HG03135 (cell line): Measurements from ENCODE around the gene TPCN2.
"Not testable (repeated sequence)": the region's sequence is repeated elsewhere in the genome, so short reads cannot be mapped to it uniquely, and the experiment has no call there.

ENCODE experiments used
- ATAC-seq: cut with Tn5 transposase; IDR thresholded peaks from one replicate; pipeline ENCODE4 v1.9.1; 2021; ENCODE audit warnings: mild to moderate bottlenecking, moderate library complexity; ENCODE audit not compliant: unreplicated experiment

TPCN2 gene

DNA sequence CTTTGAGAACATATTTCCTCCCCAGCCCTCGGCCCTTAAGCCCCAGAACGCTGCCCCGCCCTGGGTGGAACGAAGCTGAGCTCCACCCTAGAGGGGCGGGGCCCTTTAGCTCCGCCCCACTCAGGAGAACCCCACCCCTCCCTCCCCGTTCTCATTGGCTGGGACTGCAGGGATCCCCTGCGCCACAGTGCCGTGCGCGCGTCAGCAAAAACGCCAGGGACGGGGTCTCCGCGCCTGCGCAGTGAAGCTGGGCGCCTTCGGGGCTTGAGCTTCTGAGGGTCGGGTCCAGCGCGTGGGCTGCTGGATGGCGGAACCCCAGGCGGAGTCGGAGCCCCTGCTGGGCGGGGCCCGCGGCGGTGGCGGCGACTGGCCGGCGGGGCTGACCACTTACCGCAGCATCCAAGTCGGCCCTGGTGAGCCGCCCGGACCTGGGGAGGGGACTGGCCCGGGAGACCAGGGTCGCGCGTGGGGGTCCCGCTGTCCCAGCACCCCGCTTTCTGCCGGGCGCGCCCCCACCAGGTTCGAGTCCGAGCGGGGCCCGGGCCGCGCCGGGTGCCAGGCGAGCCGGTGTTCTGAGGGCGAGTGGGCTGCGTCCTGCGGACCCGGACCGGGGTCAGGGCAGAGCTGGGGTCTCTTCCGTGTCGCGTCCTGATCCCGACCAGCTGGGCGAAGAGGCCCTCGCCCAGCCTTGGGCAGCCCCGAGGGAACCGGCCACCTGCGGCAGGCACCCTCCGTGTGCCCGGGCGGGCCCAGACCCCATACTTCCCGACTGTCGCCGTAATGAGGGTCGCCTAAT is at the start of gene TPCN2:
Gene TPCN2, plus strand, starts transcription at position 239 of the 796 bp plus-strand sequence. Its CDS starts 66 bp downstream, at position 305.
- ATAC-seq = peak; percentile 91

DNA sequence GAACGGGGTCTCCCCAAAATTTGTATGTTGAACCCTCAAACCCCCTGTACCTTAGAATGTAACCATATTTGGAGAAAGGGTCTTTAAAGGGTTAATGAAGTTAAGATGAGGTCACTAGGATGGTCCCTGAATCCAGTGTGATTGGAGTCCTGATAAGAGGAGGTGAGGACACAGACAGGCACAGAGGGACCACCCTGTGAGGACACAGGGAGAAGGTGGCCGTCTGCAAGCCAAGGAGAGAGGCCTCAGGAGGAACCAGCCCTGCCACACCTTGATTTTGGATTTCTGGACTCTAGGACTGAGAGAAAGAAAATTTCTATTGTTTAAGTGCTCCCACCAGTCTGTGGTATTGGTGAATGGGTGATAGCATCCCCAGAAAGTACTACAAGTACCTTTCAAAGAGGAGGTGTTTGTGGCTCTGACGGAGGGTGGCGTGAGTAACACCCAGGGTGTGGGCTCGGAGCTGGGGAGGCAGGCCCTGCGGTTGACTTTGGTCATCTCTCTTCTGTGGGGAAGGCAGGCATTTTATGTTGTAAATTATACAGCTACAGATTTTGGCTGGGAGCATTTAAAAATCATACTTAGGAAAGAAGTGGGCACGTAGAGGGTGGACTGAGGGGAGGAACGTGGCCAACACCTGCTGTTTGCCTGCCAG is 49.5 kb upstream of the TPCN2 start:
- ATAC-seq = no peak

DNA sequence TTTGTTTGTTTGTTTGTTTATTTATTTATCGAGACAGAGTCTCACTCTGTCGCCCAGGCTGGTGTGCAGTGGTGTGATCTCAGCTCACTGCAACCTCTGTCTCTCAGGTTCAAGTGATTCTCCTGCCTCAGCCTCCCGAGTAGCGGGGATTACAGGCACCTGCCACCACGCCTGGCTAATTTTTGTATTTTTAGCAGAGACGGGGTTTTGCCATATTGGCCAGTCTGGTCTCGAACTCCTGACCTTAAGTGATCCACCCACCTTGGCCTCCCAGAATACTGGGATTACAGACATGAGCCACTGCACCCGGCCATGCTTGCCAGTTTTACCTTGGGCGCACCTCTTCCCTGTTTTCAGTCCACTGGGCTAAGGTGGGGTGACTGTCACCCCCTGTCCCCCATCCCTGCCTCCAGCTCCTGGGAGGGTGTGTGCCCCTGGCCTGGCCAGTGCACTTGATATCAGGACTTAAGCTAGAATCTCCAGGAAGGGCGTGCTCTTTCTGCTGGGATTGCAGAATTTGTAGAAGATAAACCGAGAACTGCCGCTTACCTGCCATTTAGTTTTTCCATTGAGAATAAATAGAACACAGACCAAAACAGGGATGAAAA is 48.9 kb upstream of the TPCN2 start:
- not testable (repeated sequence) for ATAC-seq

DNA sequence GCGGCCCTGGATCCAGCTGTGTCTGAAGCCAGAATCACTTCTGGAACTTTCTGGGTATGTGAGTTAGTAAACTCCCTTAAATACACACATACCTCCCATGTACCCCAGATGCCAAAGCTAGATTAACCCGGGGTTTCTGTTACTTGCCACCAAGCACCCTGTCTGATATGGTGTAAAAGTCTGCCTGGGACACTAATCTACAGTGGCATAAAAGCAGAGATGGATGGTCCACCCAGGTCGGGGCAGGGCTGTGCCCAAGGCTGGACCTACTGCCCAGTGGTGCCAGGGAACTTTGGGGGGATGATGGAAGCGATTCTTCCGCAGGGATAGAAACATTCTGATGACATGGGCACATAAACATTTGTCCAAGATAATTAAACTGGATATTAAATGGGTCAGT is 48.3 kb upstream of the TPCN2 start:
- ATAC-seq = no peak

DNA sequence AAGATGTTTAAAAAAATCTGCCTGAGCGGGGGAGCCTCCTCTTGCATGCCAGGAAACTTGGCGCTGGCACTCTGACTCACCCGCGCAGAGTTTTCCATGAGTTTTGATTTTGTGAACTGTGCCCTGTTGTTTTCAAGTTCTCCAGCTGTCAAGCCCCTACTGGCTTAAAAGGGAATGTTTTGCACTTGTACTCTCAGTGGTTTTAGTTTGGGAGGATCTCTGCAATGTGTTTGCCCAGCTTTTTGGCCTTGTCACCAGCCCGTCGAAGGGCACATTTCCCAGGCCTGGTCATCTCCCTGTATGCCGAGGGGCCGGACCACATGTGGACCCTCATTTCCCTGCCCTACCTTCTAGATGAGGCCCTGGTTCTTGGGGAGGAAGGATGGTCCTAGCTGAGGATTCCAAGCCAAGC is 47.9 kb upstream of the TPCN2 start:
- ATAC-seq = no peak

DNA sequence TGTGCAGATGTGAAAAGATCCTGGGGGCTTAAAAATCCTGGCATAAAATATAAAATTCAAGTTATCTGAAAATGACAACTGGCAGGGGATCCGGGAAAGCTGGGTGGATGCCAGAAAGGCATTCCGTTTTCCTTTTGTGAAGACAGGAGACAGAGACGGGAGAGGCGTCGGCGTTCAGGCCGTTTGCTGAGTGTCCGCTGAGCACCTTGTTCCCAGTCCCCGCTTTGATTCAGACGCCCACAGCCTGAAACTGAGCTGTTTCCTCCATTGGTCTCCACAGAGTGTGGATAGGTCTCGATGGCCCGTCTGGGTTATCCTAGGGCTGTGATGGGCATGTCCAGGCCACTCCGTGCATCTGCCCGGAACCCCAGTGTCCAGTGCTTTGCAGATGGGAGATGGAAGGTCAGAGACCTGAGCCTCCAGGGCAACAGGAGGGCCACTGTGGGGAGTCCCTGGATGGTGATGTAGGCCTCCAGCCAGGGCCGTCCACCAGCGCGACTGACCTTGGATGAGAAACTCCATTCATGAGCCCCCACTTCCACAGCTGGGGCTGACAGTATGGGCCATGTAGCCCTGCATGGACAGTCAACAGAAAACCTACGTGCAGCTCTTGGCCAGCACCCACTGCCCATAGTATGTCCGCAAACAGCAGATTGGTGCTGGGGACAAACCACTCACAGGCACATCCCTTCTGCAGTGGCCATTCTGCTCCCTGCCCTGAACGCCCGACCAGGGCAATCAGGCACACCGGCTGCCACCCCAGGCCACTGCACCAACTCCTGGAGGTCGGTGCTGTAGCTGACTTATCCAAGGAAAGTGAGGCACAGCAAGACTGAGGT is 47.3 kb upstream of the TPCN2 start:
- ATAC-seq = no peak

DNA sequence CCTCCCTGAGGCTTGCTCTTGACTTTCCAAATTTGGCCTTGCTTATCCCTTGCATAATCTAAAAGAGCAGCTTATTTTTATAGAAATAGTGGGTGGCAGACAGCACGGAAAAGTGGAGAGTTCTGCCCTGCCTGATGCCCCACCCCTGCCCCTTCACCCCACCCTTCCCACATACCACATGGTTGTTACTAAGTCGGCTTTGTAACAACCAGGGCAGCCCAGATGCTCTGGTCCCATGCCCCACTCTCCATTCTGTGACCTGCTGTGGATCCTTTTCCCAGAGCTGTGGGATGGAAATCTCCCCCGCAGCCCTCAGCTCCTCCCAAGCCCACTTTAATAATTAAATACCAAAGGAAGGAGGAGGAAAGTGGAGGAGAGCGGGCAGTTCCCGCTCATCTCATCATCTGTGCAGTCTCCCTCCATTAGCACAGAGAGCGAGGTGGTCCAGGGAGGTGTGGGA is 46.6 kb upstream of the TPCN2 start:
- ATAC-seq = no peak

DNA sequence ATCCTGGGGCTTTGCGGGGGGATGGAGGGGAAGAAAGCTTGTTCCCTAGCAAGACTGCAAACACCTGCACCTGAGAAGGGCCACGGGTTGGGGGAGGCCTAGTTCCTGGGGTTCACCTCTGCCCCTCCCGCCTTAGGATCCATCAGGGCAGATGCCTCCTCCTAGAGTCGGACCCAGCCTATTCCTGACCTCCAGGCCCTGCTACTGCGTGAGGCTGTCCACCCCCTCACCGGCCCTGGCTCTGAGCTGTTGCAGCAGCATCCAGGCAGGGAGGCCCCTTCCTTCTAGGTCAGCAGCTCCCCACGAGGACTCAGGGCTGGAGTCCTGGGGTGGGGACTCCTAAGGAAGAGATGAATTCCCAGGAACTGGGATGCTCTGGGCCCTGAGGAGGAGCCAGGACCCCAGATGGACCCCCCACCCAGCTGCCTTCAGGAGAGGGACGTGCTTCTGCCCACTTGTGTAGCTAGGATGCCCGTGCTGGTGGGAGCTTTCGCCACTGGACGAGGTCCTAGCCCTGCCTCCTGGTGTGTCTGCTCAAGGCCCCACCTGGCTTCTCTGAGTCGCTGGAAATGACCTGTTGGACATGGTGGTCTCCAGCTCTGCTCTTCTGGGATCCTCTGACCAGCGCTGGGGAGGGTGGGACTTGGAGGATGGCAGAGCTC is 46.0 kb upstream of the TPCN2 start:
- no peak for ATAC-seq

DNA sequence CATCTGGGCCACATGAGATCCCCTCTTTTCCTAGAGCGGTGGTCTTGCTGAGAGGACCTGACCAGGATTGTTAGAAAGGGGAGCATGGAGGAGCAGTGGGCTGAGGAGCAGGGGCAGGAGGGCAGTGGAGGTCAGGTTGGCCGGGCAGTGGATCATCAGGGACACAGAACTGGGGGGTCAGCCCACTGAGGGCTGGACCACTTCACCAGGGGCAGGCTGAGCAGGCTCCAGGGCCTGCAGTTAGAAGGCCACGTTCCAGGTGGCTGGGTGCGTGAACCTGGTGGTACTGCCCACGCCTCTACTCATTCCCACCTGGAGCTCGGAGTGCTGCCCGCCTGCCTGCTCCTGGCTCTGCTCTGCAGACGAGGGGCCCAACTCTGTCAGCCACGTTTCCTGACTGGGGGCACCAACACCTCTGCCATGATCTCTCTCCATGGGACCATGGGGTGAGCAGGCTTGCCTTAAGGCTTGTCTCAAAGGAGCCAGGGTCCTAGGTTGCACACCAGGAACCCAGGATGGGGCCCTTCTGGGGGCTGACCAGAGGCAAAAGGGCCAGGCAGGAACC is 45.3 kb upstream of the TPCN2 start:
- no peak for ATAC-seq

DNA sequence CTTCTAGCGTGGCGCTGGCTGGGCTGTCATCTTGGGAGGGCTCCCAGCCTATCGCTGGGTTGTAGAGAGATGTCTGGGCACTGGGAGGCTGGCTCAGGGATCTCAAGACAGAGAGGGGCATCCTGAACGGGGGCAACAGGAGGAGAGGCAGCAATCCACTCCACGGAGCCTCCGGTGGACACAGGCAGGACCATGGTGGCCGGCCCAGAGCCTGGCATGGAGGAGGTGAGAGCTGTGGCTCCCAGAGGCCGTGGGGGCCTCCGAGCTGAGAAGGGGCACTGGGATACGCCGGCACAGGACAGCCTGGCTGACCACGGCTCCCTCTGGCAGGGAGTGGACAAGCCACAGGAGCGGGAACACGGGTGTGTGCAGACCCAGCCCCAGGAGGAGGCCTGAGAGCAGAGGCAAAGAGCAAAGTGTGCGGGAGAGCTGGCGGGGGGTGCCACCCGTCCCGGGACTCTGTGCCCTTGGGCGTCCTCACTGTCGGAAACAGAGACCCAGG is 44.8 kb upstream of the TPCN2 start:
- no peak for ATAC-seq

DNA sequence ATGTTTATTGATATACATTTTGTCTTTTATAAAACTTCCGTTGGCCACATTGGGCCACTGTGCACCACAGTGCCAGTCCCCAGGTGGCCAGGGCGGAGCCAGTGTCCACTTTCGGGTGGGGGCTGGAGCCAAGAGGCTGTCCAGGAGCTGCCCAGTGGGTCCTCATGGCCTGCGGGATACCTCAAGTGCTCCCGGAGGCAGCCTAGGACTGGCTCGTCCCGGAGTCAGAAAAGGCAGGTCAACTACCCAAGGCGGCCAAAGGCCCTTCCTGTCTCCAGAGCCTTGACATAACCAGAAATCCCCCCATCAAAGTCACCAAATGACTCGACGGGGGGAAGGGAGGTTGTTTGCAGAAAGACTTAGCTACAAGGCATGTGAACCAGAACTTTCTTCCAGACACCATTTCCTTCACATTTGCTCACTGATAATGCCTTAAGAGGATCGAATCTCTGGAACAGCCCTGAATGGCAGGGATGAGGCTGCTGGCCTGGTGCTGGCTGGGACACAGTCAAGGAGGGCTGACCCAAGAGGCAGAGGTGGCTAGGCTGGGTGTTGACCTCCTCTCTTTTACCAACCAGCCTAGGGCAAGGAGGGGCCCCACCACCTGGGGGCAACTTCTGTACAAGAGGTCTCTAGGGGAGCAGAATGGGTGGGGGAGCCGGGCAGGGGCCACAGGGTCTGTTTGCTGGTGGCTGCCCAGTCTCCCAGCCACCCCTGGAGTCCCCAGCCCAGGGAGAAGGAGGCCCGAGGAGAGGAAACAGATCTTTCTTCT is 44.1 kb upstream of the TPCN2 start:
- no peak for ATAC-seq

DNA sequence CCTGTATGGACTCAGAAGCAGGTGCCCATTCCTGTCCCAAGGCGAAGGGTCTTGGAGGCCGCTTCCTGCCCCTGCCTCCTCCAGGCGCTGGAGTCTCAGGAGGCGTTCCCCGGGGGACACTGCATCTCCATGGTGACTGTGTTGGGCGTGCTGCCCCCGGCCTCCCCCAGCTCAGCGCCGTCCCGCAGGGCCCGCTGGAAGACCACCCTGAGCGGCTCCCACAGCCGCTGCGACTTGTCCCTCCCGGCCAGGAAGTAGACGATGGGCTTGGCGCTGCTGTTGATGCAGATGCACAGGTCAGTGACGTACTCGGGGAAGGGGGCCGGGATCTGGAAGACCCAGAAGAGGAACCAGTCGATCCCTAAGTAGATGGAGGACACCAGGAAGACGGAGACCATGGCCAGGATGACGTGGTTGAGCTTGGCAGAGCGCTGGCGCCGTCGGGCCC is 43.5 kb upstream of the TPCN2 start:
- ATAC-seq = no peak

DNA sequence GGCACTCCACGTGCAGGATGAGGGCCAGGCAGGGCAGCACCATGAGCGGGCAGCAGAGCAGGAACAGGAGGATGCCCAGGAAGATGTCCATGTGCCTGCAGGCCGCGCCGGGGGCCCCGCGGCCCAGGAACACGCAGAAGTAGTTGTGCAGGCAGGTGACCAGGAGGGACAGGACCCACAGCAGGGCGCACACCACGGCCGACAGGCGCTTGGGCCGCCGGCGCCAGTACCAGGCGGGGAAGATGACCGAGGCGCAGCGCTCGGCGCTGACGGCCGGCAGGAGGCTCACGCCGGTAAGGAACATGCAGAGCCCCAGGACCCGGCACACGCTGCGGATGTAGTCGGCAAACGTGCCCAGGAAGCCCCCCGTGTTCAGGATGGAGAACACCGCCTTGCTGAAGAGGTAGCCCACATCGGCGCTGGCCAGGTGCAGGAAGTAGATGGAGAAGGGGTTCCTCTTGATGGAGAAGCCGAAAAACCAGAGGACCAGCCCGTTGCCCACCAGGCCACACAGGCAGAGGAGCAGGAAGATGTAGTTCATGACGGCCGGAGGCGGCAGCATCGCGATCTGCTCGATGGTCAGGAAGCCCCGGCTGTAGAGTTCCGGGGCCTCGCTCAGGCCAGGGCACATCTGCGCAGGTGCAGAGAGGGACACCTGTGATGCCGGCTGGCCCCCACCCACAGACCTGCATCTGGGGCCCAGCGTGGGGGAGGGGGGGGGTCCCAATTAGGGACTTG is 42.9 kb upstream of the TPCN2 start:
- no peak for ATAC-seq

DNA sequence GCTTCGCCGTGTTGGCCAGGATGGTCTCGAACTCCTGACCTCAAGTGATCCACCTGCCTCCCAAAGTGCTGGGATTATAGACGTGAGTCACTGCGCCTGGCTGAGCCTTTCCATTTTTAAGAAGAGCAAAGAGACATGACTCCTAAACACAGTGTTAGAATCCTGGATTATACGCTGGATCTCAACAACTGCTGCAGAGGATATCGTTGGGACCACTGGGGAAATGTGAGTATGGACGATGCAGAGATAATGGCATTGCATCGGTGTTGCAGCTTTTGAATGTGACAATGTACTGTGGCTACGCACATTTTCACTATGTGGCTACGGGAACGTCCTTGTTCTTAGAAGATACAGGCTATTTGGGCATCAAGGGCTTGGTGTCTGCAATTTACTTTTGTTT is 41.9 kb upstream of the TPCN2 start:
- no peak for ATAC-seq

DNA sequence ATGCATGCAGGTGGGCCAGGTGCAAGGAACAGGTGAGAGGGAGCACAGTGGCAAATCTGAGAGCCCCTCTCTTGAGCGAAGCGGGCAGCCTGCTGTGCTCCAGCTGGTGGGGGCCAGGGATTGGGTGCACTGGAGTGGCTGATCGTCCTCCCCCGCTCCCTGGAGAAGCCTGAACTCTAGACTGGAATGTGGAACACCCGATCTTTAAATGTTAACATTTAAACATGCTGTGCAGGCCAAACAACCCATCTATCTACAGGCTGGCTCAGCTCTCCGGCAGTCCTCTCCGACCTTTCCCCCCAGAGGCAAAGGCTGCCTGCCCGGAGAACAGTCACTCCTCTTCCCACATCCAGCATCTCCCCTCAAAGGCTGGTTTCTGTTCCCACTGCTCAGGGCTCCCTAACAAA is 40.8 kb upstream of the TPCN2 start:
- no peak for ATAC-seq

DNA sequence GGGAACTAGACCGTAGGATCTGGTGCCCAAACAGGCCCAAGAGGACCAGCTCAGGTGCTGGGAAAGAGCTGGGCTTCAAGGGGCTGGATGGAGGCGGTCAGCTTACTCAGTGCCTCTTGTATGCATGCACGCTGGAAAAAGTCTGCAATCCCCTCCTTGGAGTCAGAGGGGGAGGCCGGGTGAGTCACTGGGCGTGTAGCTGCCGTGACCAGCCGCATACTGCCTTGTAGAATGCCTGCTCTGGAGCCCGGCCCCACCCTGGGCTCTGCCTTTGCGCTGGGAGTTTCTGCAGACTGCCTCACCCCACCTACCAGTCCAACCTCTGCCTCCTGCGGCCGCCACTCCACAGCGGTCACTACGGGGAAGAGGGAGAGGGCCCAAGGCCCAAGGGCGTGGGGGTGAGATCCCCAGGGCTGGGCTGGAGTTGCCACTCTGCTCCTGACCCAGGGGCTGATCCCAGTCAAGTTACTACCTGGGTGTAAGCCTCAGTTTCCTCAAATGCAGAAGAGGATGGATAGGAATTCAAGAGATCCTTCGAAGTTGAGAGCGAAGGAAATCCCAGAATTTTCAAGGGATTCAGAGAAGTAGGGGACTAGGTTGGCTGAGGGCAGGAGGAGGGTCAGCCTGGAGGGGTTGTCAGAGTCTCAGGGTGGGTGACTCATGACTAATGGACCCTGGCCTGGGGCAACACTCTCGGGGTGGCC is 39.8 kb upstream of the TPCN2 start:
- ATAC-seq = no peak

DNA sequence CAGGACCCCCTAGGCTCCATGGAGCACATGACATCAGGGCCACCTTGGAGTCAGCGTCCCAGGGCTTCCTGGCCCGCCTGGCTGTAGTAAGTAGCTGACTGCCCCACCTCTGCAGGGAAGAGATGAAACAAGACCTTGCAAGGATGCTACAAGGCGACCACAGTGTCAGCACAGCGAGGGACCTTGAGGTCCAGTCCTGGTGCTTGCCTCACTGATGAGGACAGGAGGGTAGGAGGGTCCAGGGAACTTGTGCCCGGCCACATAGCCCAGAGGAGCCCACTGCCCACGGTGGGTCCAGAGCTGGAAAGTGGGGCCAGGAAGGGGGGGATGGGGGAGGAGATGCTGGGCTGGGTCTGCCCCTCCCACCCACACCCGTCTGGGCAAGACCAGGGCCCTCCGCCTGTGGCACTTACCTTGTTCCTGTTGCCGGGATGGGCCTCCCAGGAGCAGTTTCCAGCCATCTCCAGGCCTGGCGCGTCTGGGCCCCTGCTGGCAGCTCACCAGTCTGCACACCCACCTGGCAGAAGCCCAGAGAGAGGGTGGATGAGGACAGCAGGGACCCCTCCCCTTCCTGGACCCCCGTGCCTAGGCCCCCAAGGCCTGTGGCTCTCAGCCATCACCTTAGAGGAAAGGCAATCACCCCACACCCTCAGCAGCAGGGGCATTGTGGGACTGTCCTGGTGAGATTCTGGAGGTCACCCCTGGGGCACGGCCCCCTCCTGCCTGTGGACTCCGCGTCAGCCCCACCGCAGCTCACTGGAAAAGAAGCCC is 39.1 kb upstream of the TPCN2 start:
- ATAC-seq = no peak
